ENCODE measurements around the gene MYL3. TPM values are rescaled to one million over a fixed set of nuclear protein-coding genes. Genes with fewer than 3 reads are reported as not detected.
A peak's percentile ranks its signal among the peaks of the same experiment; 100 is the strongest.

The MYL3 gene
- total and polyA plus RNA-seq, 9 donors = 0.63 to 10.8 (median 4.2) TPM

- TF ChIP-seq POLR2A (IDR thresholded peaks at IDR 0.05) (no peak), EP300 (IDR thresholded peaks at IDR 0.05) (no peak), CTCF (IDR thresholded peaks at IDR 0.05) (no peak)
- intact Hi-C loops (cut with DNase I) = loop anchor here in 2 of 4 donors (5.0 kb wide), 2 partner anchors 40 to 200 kb away; no protein-coding TSS in a partner anchor
- no peak overlapping the region for H3K4me3 ChIP-seq
- H3K9me3 ChIP-seq = no peaks in the 10 kb centered on the region
- peak in 1 of 5 donors; percentile 36 for DNase-seq
- WGBS, 3 donors = 77 to 82% (median 79%) methylated on average over 12 of the region's 12 CpGs
- peaks cover 15% of the 10 kb centered on the region for H3K4me1 ChIP-seq (ENCODE audit: insufficient read depth)
- no peaks in the 10 kb centered on the region for H3K27me3 ChIP-seq
- no peaks in the 10 kb centered on the region for H3K36me3 ChIP-seq
- no peak overlapping the region for H3K27ac ChIP-seq
Measured at GRCh38 chr3:46907271-46907670, 44.0 kb upstream of the MYL3 start.

- intact Hi-C loops (cut with DNase I) = loop anchor here in 2 of 4 donors (5.0 kb wide), 2 partner anchors 39 to 199 kb away; no protein-coding TSS in a partner anchor
- Histone ChIP-seq H3K27ac (no peak overlapping the region), H3K4me3 (no peak overlapping the region), H3K4me1 (ENCODE audit: insufficient read depth) (peaks cover 15% of the 10 kb centered on the region), H3K36me3 (no peaks in the 10 kb centered on the region), H3K9me3 (no peaks in the 10 kb centered on the region), H3K27me3 (no peaks in the 10 kb centered on the region)
- DNase-seq = peak in 1 of 5 donors; percentile 20
- TF ChIP-seq CTCF (IDR thresholded peaks at IDR 0.05) = no peak
- no peak for TF ChIP-seq POLR2A (IDR thresholded peaks at IDR 0.05)
- no peak for TF ChIP-seq EP300 (IDR thresholded peaks at IDR 0.05)
- WGBS, 3 donors = 67 to 78% (median 73%) methylated on average over 4 of the region's 4 CpGs
Measured at GRCh38 chr3:46906471-46907058, 43.3 kb upstream of the MYL3 start.

- 61 to 84% (median 80%) methylated on average over 2 to 11 of the region's 11 CpGs for WGBS, 3 donors
- DNase-seq = peak in 2 of 5 donors; percentile 16 to 29
- no peaks in the 10 kb centered on the region for H3K9me3 ChIP-seq
- no peak overlapping the region for H3K4me3 ChIP-seq
- intact Hi-C loops (cut with DNase I) = loop anchor here in 2 of 4 donors (5.0 kb wide), 2 partner anchors 39 to 199 kb away; no protein-coding TSS in a partner anchor
- no peaks in the 10 kb centered on the region for H3K36me3 ChIP-seq
- no peak overlapping the region for H3K27ac ChIP-seq
- TF ChIP-seq POLR2A (IDR thresholded peaks at IDR 0.05) (no peak), EP300 (IDR thresholded peaks at IDR 0.05) (no peak), CTCF (IDR thresholded peaks at IDR 0.05) (no peak)
- H3K4me1 ChIP-seq (ENCODE audit: insufficient read depth) = peaks cover 15% of the 10 kb centered on the region
- no peaks in the 10 kb centered on the region for H3K27me3 ChIP-seq
Measured at GRCh38 chr3:46905661-46906451, 42.6 kb upstream of the MYL3 start.

- intact Hi-C loops (cut with DNase I) = loop anchor here in 2 of 4 donors (5.0 kb wide), 2 partner anchors 38 to 198 kb away; no protein-coding TSS in a partner anchor
- Histone ChIP-seq H3K27ac (no peak overlapping the region), H3K27me3 (no peaks in the 10 kb centered on the region), H3K4me3 (no peak overlapping the region), H3K9me3 (no peaks in the 10 kb centered on the region), H3K36me3 (no peaks in the 10 kb centered on the region), H3K4me1 (ENCODE audit: insufficient read depth) (peaks cover 15% of the 10 kb centered on the region)
- TF ChIP-seq CTCF (IDR thresholded peaks at IDR 0.05) (no peak), POLR2A (IDR thresholded peaks at IDR 0.05) (no peak), EP300 (IDR thresholded peaks at IDR 0.05) (no peak)
- WGBS, 3 donors = 88 to 90% (median 89%) methylated on average over 3 of the region's 3 CpGs
- peak in 2 of 5 donors; percentile 18 to 25 for DNase-seq
Measured at GRCh38 chr3:46905213-46905560, 41.9 kb upstream of the MYL3 start.
